ENCODE results near the gene MBNL2.

MBNL2 gene

DNA sequence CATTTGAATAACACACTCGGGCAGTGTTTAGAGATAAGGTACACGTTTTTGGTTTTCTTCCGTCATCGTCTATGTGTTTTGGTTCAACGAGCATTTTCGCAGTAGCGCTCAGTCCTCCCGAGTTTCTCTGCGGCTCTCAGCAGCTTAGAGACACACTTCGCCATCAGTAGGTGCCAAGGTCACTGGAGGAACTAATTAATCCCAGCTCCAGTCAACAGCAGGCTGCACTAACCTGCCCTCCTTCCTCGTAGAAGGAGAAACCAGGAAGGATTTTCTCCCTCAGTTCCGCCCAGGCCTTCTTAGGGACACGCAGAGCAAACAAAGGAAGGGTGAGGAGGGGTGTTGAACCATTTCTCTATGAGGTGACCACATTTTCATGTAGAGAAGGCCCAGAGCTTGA is 12.6 kb downstream of the MBNL2 start:
- DNase-seq (ENCODE audit: low read depth): no peak

DNA sequence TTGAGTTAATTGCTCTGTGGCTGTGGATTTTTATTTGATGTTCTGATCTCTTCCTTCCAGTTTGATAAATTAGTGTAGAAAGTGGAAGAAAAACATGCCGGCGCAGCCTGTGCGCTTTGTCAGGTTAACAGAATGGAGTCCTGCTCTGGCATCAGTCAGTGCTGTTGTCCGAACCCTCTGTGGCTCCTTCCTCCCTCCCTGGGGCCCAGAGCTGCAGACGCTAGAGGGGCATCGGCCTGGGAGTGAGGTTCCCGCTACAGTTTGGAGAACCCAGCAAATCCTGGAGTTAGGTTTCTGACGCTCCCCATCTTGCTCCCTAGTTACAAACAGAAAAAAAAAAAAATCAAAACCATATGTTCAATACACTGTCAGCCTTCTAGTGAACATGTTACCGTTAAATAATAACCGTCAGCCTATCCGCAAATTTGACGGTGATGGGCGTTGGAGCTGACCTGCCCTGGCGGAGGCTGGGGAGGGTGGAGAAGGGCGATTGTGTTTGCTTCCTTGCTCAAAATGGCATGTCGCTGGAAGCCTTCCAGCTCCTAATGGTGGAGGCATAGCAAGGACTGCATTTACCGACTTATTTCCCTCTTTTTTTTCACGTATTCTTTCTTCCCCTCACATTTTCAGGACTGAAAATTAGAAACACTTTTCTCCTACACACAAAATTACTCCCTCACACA is 13.6 kb downstream of the MBNL2 start:
- no peak for DNase-seq (ENCODE audit: low read depth)

DNA sequence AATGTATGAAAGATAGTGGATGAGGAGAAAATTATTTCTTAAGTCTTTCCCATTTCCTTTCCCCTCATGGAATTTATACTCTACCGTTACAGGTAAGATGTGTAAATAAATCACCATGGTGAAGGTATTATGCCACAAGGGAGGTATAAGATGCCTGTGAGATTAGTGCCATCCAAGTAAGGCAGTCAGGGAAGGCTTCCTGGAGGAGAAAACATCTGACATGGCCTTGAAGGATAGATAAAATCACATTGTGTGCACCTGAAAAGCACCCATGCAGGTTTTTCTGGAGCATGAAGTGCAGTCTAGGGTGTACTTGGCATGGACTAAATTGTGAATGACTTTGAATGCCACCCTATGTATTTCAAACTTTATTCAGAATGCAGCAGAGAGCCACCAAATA is 15.3 kb downstream of the MBNL2 start:
- no peak for DNase-seq (ENCODE audit: low read depth)

DNA sequence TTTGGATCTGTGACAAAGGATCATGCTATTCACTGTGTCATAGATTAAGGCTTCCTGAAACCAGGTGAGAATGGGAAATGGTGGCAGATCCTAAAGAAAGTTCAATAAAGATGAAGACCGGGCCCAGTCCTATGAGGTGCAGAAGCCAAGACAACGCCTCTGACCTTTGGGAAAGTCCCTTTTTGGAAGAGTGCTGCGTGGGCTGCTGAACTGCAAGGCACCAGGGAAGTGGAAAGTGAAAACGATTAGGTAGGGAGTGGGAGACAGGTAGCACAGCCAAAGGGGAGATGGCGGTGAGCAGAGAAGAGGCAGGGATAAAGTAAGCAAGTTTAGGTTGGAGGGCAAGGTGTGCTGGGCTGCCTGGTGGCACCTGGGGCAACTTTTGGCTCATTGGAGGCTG is 16.3 kb downstream of the MBNL2 start:
- DNase-seq (ENCODE audit: low read depth): no peak

DNA sequence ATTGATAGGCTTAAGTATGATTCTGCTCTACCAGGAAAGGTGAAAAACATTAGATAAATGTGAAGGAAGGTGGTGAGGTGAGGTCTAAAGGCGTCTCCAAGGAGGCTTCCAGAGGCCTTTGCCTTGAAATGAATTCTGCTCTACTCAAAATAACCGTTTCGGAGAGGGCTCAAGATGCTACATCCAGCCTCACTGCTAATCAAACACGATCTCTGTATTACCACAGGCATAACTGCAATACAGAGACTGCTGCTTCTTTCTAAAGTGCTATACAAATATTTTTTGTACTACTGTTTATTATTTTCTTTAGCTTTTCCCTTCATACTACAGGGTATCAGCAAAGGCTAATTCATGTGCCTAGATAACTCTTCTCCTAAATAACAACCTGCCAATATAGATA is 16.8 kb downstream of the MBNL2 start:
- DNase-seq (ENCODE audit: low read depth): no peak

DNA sequence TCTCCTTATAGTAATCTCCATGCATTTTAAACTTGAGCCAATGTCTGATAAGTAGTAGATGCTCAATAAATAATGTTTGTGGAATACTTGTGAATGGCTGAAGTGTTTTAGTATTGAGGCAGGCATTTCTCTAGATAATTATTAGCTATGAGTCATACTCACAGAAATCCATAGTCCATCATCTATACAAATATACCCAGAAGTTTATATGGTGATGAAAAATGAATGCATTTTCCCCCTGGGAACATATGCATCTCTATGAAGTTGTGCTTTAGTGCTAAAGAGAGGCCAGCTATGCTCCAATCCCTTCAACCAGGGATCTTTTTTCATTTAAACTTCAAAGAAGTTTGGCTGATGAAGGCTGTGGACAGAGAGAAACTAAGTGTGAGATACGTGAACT is 17.2 kb downstream of the MBNL2 start:
- DNase-seq (ENCODE audit: low read depth): no peak

DNA sequence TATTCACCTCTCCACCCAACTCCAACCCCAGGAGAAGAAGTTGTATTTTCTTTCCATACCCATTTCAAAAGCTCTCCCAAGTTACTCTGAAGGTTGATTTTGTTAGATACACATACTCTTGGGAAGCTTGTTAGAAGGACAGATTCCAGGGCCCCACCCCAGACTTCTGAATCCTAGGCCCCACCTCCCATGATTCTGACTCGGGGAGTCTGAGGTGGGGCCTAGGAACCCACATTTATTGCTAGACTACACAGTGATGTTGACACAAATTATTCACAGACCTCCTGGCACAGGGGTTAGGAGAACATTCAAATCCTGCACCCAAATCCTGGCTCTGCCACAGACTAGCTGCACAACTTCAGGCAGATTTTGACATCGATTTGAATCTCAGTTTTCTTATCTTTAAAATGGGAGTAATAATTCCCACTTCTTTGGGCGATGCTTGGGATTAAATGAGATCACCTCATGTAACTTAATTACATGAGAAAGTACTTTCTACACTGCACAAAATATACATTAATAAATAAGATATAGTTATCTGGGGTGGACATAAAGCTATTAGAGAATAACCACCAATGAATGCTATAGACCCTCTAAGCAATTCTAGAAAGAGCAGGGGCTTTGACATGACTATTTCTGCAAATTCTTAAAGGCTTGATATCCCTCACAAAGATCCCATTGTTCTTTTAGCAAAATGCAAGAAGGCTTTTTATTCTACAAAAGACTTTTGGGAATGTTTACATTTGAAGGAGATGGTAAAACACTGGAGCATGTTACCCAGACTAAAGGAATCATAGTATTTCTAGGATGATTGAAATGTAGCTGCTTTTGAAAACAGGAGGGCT is 18.0 kb downstream of the MBNL2 start:
- no peak for DNase-seq (ENCODE audit: low read depth)

DNA sequence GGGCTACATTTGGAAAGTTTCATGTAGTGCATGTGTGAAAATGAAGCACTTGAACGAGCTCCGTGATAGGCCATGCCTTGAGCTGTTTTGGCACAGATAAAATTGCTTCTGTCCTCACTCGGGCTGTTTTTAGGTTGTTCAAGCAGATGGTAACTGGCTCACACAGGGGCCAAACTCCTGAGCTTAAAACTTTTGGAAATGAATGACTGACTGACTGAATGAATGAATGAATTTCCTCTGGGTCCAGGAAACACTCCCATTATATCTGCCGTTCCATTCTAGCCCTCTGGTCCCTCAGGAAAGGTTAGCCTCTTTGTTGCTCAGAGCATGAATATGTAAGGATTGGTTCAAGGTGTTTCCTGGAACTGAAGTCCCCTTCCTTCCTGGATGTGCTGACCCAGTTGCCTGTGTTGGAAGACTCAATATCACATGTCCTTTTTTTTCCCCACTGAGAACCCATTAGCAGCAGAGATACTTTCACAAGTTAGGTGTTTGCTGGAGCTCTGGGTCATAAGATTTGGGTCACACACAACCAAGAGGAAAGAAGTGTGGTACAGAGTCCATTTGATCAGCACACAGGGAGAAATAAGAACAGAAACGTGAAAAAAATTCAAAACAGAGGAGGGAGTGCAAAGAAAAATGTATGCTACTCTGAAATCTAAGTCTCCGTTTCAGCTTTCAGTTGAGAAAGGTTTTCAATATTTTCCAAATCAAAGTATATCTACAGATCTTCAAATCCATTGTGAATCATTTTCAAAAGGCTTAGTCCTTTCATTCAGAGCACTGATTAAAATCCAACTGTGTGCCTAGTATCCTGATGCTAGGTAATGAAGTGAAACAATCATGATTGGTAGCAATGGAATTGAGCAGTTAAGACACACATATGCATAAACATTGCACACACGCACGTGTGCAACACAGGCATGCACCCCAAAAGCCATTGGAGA is 18.9 kb downstream of the MBNL2 start:
- DNase-seq (ENCODE audit: low read depth): no peak

DNA sequence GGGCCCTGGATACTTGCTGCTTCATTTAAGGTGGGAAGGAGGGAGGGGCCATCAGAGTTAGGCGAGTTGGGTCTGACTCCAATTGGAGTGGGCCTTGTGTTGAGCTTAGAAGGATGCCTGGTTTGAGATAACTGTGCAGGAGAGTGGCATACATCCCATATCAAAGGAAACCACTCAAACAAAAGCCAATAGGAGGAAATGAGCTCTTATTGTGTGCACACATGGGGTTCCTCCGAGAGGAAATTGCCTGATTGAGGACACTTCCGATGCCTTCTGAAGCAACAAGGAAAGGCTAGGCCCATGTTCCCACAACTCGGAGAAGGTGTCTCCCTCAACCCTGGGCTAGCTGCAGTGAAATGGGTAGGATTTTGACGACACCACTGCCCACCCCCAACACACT is 19.6 kb downstream of the MBNL2 start:
- DNase-seq (ENCODE audit: low read depth): no peak

DNA sequence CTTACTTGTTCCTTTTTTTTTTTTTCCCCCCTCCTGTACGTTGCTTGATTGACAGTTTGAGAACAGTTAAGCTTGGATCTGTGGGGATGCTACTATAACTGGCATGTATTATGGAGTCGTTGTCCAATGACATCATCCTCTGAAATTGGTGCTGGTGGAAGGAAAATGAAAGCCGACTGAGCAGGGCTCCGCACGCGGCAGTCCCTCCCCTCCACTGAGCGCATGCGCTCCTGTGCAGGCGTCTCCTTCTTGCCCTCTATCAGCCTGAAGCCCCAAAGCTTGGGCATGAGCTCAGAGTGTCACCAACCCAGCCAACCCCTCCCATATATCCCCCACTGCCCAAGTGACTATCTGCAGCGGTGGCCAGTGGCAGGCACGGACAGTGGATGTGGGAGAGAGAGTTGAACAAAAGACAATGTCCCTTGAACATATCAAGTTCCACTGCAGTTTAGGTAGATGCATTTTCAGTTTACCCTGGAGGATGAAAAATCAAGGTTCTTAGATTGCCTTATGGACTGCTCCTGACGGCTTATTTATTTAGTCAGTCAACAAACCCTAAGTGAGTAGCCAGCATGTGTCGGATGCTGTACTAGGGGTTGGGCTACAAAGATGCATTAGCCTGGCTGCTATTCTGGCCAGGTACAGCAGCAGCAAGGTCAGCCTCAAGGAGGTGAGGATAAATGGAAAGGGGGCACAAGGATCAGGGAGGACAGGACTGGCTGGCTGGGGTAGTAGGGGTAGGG is 20.8 kb downstream of the MBNL2 start:
- no peak for DNase-seq (ENCODE audit: low read depth)

DNA sequence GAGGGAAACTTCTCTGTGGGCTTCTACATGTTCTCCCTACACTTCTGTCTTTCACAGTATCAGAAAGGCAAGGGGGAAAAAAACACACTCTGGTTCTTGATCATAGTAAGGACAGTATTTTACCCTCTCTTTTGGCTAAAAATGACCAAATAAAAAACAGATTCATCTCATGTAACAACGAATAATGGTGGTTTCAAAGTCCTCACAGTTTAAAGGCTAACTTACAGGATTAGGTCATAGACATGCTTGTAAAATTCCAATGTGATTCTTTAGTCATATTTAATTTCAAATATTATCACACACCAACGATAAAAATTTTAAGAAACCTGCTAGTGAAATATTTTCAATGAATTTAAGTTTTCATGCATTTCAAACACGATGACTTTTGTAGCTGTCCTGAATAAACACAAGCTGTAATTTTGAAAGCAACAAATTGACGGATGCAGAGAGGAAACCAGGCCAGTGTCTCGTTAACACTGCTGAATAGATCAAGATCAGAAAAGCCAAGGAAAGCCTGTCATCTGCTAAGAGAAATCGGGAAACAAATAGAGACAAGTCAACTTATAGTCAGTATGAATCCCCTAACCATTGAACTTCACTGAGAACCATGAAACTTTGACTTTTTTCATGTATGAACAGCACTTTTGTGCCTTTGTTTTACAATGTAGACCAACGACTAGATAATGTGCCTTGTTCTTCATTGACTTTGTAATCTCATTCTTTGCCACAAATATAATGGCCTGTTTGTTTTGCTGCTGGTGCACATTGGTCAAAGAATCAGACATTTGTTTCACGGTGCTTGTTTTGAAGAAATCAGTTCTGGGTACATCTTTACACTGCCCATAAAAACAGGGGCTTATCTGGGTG is 22.0 kb downstream of the MBNL2 start:
- no peak for DNase-seq (ENCODE audit: low read depth)

DNA sequence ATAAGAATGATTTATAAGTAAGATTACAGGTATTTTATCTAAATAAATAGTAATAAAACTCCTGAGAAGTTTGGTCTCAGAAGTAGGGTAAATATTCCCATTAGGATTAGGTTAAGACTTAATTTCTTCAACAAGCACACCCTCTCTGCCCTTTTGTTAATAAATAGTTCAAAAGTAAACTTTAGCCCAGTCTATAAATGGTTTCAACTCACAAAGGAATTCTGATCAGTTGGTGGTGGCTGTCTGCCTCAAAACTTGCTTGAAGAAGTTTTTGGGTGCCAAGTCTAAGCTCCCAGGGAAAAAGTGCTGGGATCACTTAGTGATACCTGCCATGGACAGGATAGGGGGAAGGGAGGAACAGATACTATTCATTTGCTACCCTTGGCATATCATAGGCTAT is 22.9 kb downstream of the MBNL2 start:
- DNase-seq (ENCODE audit: low read depth): no peak

DNA sequence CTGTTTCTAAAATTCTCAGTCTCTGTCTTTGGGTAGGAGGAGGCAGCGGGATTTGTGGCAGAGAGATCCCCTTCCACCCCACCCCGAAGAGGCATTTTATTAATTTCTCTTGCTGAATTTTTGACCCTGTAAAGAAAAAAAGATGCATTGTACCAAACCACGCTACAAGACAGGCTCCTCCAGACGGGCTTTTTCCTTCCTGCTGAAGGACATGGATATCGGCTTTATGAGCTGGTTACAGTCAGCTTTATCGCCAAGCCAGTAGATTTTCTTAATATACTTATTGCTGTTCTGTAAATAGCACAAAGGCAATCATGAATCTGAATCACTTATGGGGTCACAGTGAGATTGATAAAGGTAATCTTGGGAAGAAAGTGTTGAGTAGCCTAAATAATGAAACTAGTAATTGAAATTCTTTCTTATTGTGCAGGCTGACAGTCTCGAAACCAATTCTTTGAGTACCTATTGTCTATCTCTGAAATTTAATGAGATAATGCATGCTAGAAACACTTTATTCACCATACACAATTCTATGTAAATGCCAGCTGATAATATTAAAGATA is 24.5 kb downstream of the MBNL2 start:
- DNase-seq (ENCODE audit: low read depth): no peak

DNA sequence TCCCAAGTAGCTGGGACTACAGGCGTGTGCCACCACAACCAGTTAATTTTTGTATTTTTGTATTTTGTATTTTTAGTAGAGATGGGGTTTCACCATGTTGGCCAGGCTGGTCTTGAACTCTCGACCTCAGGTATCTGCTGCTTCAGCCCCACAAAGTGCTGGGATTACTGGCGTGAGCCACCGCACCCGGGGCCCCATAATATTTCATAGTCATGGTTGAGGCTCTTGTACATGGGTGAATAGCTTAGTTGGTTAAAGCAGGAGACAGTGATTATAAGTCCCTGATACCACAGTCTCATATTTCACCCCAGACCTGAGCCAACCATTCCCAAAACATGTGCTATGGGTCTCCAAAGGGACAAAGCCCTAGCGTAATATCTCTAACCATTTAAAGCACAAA is 26.1 kb downstream of the MBNL2 start:
- DNase-seq (ENCODE audit: low read depth): no peak

DNA sequence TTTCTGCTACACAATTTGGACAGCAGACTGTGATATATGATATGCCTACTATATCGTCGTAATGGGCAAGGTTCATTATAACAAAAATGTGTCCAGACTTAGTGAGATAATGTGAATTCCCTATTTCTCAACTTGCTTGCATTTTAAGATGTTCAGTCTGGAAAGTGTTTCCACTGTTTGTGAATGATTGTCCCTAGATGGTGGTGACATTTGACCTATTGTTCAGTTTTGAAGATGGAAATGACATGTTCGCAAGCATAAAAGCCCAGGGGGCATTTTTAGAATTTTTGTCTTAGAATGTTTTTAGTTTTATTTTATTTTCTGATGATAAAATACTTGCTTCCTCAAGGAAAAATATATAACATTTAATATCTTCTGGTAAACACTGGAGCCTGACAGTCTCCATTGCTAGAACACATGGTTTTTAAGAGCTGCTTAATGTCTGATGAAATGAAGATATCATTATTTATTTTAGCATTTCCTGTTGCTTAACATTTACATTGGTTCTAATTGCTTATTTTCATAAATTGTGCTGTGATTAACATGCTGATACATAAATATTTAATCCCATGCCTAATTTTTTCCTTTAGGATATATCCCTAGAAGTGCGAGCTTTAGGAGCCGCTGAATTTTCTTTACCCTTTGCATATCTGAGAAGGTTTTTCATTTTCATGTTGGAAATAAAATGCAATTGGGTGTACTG is 27.1 kb downstream of the MBNL2 start:
- no peak for DNase-seq (ENCODE audit: low read depth)

DNA sequence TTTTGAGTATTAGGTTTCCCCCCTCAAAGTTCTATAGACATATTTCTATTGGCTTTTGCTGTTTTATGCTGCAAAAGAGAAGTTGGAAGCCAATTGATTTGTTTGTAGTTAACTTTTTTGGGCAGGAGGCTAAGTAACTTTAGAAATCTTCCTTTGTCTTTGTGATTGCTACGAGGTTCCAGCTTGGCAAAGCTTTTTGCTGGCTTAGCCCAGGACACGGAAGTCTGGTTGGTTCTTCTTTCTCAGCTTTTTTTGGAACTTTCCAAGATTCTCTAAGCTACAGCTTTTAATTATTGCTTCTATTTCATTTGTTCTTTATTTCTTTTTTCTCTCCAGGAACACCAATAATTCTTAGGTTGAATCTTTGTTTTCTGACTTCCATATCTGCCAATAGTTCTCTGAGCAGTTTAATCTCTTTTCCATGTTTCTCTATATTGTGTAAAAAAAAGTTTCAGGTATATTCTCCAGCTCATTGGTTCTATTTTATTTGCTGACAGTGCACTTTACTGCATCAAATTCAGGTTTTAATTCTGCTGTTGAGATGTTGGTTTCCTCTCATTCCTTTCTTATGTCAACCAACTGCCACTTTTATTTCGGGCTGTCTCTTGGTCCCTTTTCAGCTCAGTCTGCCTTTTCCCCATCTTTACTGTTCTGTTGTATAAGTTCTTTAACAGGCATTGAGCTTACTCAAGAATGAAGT is 27.8 kb downstream of the MBNL2 start:
- no peak for DNase-seq (ENCODE audit: low read depth)

DNA sequence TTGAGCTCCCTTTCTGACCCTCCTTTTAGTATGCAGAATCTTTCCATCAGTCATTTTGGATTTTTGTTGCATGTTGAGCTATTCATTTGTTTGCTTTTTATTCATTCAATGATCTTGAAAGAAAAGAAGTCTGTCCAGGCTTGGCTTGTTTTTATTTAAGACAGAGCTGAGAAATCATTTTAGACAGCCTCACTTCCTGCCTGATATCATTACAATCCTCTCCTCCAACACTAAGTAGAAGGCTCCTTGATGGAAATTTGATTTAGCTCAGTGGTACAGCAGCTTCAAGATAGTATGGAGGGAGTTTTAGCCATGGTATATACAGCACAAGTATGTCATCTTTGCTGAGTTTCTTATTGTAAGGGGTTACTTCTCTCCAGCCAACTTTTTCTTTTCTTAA is 28.4 kb downstream of the MBNL2 start:
- DNase-seq (ENCODE audit: low read depth): no peak

DNA sequence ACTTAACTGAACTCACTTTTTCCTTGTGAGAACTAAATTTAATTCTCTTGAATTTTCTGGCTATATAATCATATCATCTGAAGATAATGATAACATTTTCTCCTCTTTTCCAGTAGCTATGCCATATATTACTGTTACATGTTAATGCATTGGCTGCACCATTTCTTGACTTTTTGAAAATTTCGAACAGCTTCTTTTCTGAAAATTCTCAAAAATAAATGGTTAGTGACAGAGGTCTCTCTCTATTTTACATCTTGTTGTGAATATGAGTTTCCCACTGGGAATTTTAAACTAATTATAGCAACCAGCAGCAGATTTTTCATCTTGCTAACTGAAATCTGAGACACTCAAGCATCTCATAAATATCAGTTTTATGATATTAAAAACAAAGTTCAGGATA is 30.6 kb downstream of the MBNL2 start:
- DNase-seq (ENCODE audit: low read depth): no peak

DNA sequence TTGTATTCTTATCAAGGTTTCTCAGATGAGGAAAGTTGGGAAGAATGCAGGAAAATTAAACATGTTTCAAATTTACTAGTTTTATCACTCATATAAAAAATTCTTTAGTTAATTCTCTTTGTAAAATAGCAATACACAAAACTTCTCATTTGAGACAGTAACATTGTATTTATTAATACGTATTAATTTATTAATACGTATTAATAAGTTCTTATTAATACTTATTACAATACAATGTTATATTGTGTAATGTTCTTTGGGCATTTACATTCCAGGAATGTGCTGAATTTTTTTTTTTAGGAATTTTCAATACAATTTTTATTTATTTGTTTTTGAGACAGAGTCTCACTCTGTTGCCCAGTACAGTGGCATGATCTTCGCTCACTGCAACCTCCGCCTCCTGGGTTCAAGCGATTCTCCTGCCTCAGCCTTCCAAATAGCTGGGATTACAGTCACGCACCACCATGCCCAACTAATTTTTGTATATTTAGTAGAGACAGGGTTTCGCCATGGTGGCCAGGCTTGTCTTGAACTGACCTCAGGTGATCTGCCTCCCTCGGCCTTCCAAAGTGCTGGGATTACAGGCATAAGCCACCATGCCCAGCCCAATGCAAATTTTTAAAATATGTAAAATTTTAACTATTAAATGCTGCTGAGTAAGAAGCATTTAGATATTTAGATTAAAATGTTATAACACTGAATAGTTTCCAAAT is 31.6 kb downstream of the MBNL2 start:
- DNase-seq (ENCODE audit: low read depth): no peak
